Ureter (tissue), 1 donor: ENCODE measurements around the gene TIAM2. TPM values are rescaled to one million over a fixed set of nuclear protein-coding genes. Genes with fewer than 3 reads are reported as not detected.

Source experiments
- DNase-seq: peaks from one replicate; pipeline ENCODE4 v3.0.0-alpha.2; 2020; ENCODE audit warnings: low spot score
- total RNA-seq: library from RNA; stranded (reverse); gene quantifications from one replicate; pipeline ENCODE4 v1.2.4, GENCODE V29; 2023
- donor health status: DM: yes; HTN: yes; CAD: no.

The TIAM2 gene
- total RNA-seq, 1 donor from 2014 or later: 12.8 TPM

GRCh38 chr6:155024391-155025027 lies 29.4 kb downstream of the TIAM2 start:
- no peak for DNase-seq

- peak; percentile 26 for DNase-seq
These were observed 31.0 kb downstream of the TIAM2 start for GRCh38 chr6:155026022-155026705.

GRCh38 chr6:155026706-155027045 lies 31.6 kb downstream of the TIAM2 start:
- no peak for DNase-seq

- no peak for DNase-seq
These were observed 35.1 kb downstream of the TIAM2 start for GRCh38 chr6:155030148-155030720.

- no peak for DNase-seq
These were observed 36.0 kb downstream of the TIAM2 start for GRCh38 chr6:155031091-155031490.

GRCh38 chr6:155033021-155033791 lies 38.1 kb downstream of the TIAM2 start:
- DNase-seq: no peak

- DNase-seq: no peak
These were observed 41.8 kb downstream of the TIAM2 start for GRCh38 chr6:155036907-155037306.

- no peak for DNase-seq
These were observed 43.0 kb downstream of the TIAM2 start for GRCh38 chr6:155038104-155038503.

- no peak for DNase-seq
These were observed 43.4 kb downstream of the TIAM2 start for GRCh38 chr6:155038527-155038926.

GRCh38 chr6:155039618-155040017 lies 44.5 kb downstream of the TIAM2 start:
- DNase-seq: no peak

GRCh38 chr6:155040154-155040553 lies 45.0 kb downstream of the TIAM2 start:
- no peak for DNase-seq

GRCh38 chr6:155040901-155041650 lies 46.0 kb downstream of the TIAM2 start:
- DNase-seq: no peak

GRCh38 chr6:155041741-155042279 lies 46.7 kb downstream of the TIAM2 start:
- DNase-seq: no peak

- DNase-seq: no peak
These were observed 47.9 kb downstream of the TIAM2 start for GRCh38 chr6:155042983-155043382.

- no peak for DNase-seq
These were observed 50.7 kb downstream of the TIAM2 start for GRCh38 chr6:155045561-155046404.

GRCh38 chr6:155047523-155047922 lies 52.4 kb downstream of the TIAM2 start:
- DNase-seq: no peak

- DNase-seq: no peak
These were observed 55.2 kb downstream of the TIAM2 start for GRCh38 chr6:155050311-155050710.

- DNase-seq: no peak
These were observed 59.6 kb downstream of the TIAM2 start for GRCh38 chr6:155054491-155055250.

- no peak for DNase-seq
These were observed 60.6 kb downstream of the TIAM2 start for GRCh38 chr6:155055729-155056128.

GRCh38 chr6:155056756-155057155 lies 61.6 kb downstream of the TIAM2 start:
- DNase-seq: no peak
